ENCODE results near the gene SNX27.
"Not testable (repeated sequence)": the region's sequence is repeated elsewhere in the genome, so short reads cannot be mapped to it uniquely, and the experiment has no call there.

The SNX27 gene

GRCh38 chr1:151615711-151616504, 4.1 kb downstream of the SNX27 start:
- TF ChIP-seq PAX5 (IDR thresholded peaks at IDR 0.05; ENCODE audit: insufficient read depth, low read length, severe bottlenecking) (no peak), POLR2A (IDR thresholded peaks at IDR 0.05; ENCODE audit: low read depth, low read length) (no peak), TAF1 (IDR thresholded peaks at IDR 0.05; ENCODE audit: low read depth, low read length) (no peak), POU2F2 (IDR thresholded peaks at IDR 0.05; ENCODE audit: low read depth, low read length) (no peak), SPI1 (IDR thresholded peaks at IDR 0.05; ENCODE audit: low read depth, low read length) (no peak), POLR2AphosphoS5 (IDR thresholded peaks at IDR 0.05; ENCODE audit: low read depth, low read length) (no peak)
- FAIRE-seq = no peak
- DNase-seq (ENCODE audit: insufficient read length, low spot score) = no peak

- DNase-seq (ENCODE audit: insufficient read length, low spot score) (no peak), FAIRE-seq (no peak)
- TF ChIP-seq POU2F2 (IDR thresholded peaks at IDR 0.05; ENCODE audit: low read depth, low read length) (no peak), POLR2A (IDR thresholded peaks at IDR 0.05; ENCODE audit: low read depth, low read length) (no peak)
Measured at GRCh38 chr1:151616505-151616849, 4.6 kb downstream of the SNX27 start.

- TF ChIP-seq TAF1 (IDR thresholded peaks at IDR 0.05; ENCODE audit: low read depth, low read length) (no peak), POLR2AphosphoS5 (IDR thresholded peaks at IDR 0.05; ENCODE audit: low read depth, low read length) (no peak), POLR2A (IDR thresholded peaks at IDR 0.05; ENCODE audit: low read depth, low read length) (no peak), POU2F2 (IDR thresholded peaks at IDR 0.05; ENCODE audit: low read depth, low read length) (no peak), SPI1 (IDR thresholded peaks at IDR 0.05; ENCODE audit: low read depth, low read length) (no peak)
- FAIRE-seq (no peak), DNase-seq (ENCODE audit: insufficient read length, low spot score) (no peak)
Measured at GRCh38 chr1:151618003-151618402, 6.2 kb downstream of the SNX27 start.

GRCh38 chr1:151618470-151618869, 6.6 kb downstream of the SNX27 start:
- no peak for TF ChIP-seq PAX5 (IDR thresholded peaks at IDR 0.05; ENCODE audit: insufficient read depth, low read length, severe bottlenecking)
- TF ChIP-seq POU2F2 (IDR thresholded peaks at IDR 0.05; ENCODE audit: low read depth, low read length) = no peak
- TF ChIP-seq TAF1 (IDR thresholded peaks at IDR 0.05; ENCODE audit: low read depth, low read length) = no peak
- TF ChIP-seq POLR2AphosphoS5 (IDR thresholded peaks at IDR 0.05; ENCODE audit: low read depth, low read length) = no peak
- TF ChIP-seq POLR2A (IDR thresholded peaks at IDR 0.05; ENCODE audit: low read depth, low read length) = no peak
- TF ChIP-seq SPI1 (IDR thresholded peaks at IDR 0.05; ENCODE audit: low read depth, low read length) = no peak
- FAIRE-seq (no peak), DNase-seq (ENCODE audit: insufficient read length, low spot score) (no peak)

GRCh38 chr1:151618996-151619395, 7.1 kb downstream of the SNX27 start:
- FAIRE-seq; DNase-seq (ENCODE audit: insufficient read length, low spot score): not testable (repeated sequence)

- TF ChIP-seq TAF1 (IDR thresholded peaks at IDR 0.05; ENCODE audit: low read depth, low read length) = no peak
- no peak for TF ChIP-seq PAX5 (IDR thresholded peaks at IDR 0.05; ENCODE audit: insufficient read depth, low read length, severe bottlenecking)
- TF ChIP-seq SPI1 (IDR thresholded peaks at IDR 0.05; ENCODE audit: low read depth, low read length) = no peak
- TF ChIP-seq POLR2AphosphoS5 (IDR thresholded peaks at IDR 0.05; ENCODE audit: low read depth, low read length) = no peak
- TF ChIP-seq POU2F2 (IDR thresholded peaks at IDR 0.05; ENCODE audit: low read depth, low read length) = no peak
- TF ChIP-seq POLR2A (IDR thresholded peaks at IDR 0.05; ENCODE audit: low read depth, low read length) = no peak
- no peak for DNase-seq (ENCODE audit: insufficient read length, low spot score)
- no peak for FAIRE-seq
Measured at GRCh38 chr1:151619489-151620093, 7.7 kb downstream of the SNX27 start.

GRCh38 chr1:151620286-151620685, 8.4 kb downstream of the SNX27 start:
- no peak for FAIRE-seq
- DNase-seq (ENCODE audit: insufficient read length, low spot score) = no peak
- TF ChIP-seq POLR2A (IDR thresholded peaks at IDR 0.05; ENCODE audit: low read depth, low read length) = no peak
- TF ChIP-seq TAF1 (IDR thresholded peaks at IDR 0.05; ENCODE audit: low read depth, low read length) = no peak

GRCh38 chr1:151621351-151621750, 9.5 kb downstream of the SNX27 start:
- DNase-seq (ENCODE audit: insufficient read length, low spot score) (no peak), FAIRE-seq (no peak)
- no peak for TF ChIP-seq POLR2A (IDR thresholded peaks at IDR 0.05; ENCODE audit: low read depth, low read length)
- TF ChIP-seq POLR2AphosphoS5 (IDR thresholded peaks at IDR 0.05; ENCODE audit: low read depth, low read length) = no peak
- no peak for TF ChIP-seq POU2F2 (IDR thresholded peaks at IDR 0.05; ENCODE audit: low read depth, low read length)
- TF ChIP-seq TAF1 (IDR thresholded peaks at IDR 0.05; ENCODE audit: low read depth, low read length) = no peak
- TF ChIP-seq PAX5 (IDR thresholded peaks at IDR 0.05; ENCODE audit: insufficient read depth, low read length, severe bottlenecking) = no peak
- no peak for TF ChIP-seq SPI1 (IDR thresholded peaks at IDR 0.05; ENCODE audit: low read depth, low read length)

GRCh38 chr1:151624783-151625182, 12.9 kb downstream of the SNX27 start:
- FAIRE-seq = no peak
- no peak for DNase-seq (ENCODE audit: insufficient read length, low spot score)
- TF ChIP-seq SPI1 (IDR thresholded peaks at IDR 0.05; ENCODE audit: low read depth, low read length) (no peak), POLR2AphosphoS5 (IDR thresholded peaks at IDR 0.05; ENCODE audit: low read depth, low read length) (no peak), POU2F2 (IDR thresholded peaks at IDR 0.05; ENCODE audit: low read depth, low read length) (no peak), PAX5 (IDR thresholded peaks at IDR 0.05; ENCODE audit: insufficient read depth, low read length, severe bottlenecking) (no peak), TAF1 (IDR thresholded peaks at IDR 0.05; ENCODE audit: low read depth, low read length) (no peak), POLR2A (IDR thresholded peaks at IDR 0.05; ENCODE audit: low read depth, low read length) (no peak)

- TF ChIP-seq SPI1 (IDR thresholded peaks at IDR 0.05; ENCODE audit: low read depth, low read length) (no peak), TAF1 (IDR thresholded peaks at IDR 0.05; ENCODE audit: low read depth, low read length) (no peak), PAX5 (IDR thresholded peaks at IDR 0.05; ENCODE audit: insufficient read depth, low read length, severe bottlenecking) (no peak), POLR2AphosphoS5 (IDR thresholded peaks at IDR 0.05; ENCODE audit: low read depth, low read length) (no peak), POLR2A (IDR thresholded peaks at IDR 0.05; ENCODE audit: low read depth, low read length) (no peak), POU2F2 (IDR thresholded peaks at IDR 0.05; ENCODE audit: low read depth, low read length) (no peak)
- DNase-seq (ENCODE audit: insufficient read length, low spot score) (no peak), FAIRE-seq (no peak)
Measured at GRCh38 chr1:151626740-151627334, 15.0 kb downstream of the SNX27 start.
